Umbilical cord (tissue), 2 donors: Measurements from ENCODE around the gene RHOT1. TPM values are rescaled to one million over a fixed set of nuclear protein-coding genes. Genes with fewer than 3 reads are reported as not detected.
"Not testable (repeated sequence)": the region's sequence is repeated elsewhere in the genome, so short reads cannot be mapped to it uniquely, and the experiment has no call there.

Source experiments
- DNase-seq: peaks from one replicate; pipeline ENCODE4 v3.0.0-alpha.2; 2015; ENCODE audit warnings: low spot score
- total RNA-seq: library from RNA; depleted of rRNA; stranded (reverse); fragments of >200 nt; gene quantifications from one replicate; pipeline ENCODE4 v1.2.3, GENCODE V29; 2014; ENCODE audit warnings: low replicate concordance; ENCODE audit not compliant: insufficient read depth

The RHOT1 gene
- total RNA-seq, 1 donor from 2014 or later: 78.0 TPM

- no peak for DNase-seq
Measured at GRCh38 chr17:32227910-32228309, 85.6 kb downstream of the RHOT1 start.

- DNase-seq: no peak
Measured at GRCh38 chr17:32235588-32235987, 93.3 kb downstream of the RHOT1 start.

- DNase-seq: no peak
Measured at GRCh38 chr17:32239456-32239855, 97.2 kb downstream of the RHOT1 start.

- no peak for DNase-seq
Measured at GRCh38 chr17:32240750-32241149, 98.4 kb downstream of the RHOT1 start.

GRCh38 chr17:32241640-32242039, 99.3 kb downstream of the RHOT1 start:
- no peak for DNase-seq

GRCh38 chr17:32249475-32249874, 107.2 kb downstream of the RHOT1 start:
- DNase-seq: no peak

DNA sequence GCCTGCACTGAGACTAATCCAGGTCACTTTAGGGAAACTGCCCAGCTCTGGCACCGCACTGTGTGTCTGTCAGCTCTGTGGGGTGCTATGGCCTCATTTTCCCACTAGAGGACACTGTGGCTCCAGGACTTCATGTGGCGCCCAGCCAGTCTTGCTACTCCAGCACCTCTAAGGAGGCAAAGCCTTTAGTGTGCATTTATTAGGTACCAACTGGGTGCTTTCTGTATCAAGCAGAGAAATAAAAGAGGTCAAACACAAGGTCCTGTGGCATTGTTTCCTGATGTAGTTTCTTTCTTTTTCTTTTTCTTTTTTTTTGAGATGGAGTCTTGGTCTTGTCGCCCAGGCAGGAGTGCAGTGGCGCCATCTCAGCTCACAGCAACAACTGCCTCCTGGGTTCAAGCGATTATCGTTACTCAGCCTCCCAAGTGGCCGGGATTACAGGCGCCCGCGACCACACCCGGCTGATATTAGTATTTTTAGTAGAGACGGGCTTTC, 110.9 kb downstream of the RHOT1 start:
- peak; percentile 70 for DNase-seq

DNA sequence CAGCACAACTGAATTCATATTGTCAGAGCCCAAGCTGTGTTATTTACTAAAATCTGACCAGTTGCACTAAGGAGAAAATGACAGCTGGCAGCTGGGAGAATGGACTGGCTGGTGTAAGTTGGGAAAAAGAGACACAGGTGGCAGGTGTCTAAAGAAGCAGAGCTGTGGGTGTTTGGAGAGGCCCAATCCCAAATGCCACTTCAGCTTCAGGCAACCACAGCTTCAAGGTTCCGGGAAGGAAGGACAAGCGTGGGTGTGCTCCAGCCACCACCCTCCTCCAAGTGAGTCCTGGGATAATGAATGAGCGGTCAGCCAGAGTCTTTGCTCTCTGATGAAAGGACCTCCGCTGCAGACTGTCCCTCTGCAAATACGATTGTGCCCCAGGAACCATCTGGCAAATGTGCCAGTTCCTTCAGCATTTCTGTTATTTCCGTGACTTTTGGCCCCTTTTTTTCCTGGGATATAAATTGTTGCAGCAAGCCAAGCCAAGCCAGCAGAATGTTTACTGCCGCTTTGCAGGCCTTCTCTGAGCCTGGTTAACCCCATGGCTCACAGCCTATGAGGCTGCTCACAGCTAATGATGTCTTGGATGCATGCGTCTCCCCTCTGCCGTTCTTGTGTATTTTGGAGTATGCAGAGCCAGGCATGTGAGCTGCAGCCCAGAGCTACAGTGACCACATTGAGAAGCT, 113.9 kb downstream of the RHOT1 start:
- DNase-seq: no peak

DNA sequence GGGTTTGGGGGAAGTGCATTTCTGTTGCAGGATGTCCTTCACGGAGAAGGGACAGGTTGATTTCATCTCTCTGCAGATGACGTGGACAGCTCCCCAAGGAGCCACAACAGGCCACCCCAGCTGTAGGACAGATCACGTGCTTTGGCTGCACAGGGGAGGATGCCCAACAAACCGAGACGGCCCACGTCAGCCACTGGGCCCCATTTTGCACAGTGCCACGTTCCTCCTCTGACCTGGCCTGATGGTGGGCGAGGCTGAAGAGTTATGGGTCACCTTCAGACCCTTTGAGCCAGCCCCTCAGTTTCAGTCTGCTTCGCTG, 114.4 kb downstream of the RHOT1 start:
- no peak for DNase-seq

- no peak for DNase-seq
Measured at GRCh38 chr17:32258383-32259140, 116.3 kb downstream of the RHOT1 start.

- DNase-seq: no peak
Measured at GRCh38 chr17:32259586-32259985, 117.3 kb downstream of the RHOT1 start.

GRCh38 chr17:32261417-32261736, 119.1 kb downstream of the RHOT1 start:
- DNase-seq: no peak

GRCh38 chr17:32261936-32262510, 119.7 kb downstream of the RHOT1 start:
- DNase-seq: no peak

DNA sequence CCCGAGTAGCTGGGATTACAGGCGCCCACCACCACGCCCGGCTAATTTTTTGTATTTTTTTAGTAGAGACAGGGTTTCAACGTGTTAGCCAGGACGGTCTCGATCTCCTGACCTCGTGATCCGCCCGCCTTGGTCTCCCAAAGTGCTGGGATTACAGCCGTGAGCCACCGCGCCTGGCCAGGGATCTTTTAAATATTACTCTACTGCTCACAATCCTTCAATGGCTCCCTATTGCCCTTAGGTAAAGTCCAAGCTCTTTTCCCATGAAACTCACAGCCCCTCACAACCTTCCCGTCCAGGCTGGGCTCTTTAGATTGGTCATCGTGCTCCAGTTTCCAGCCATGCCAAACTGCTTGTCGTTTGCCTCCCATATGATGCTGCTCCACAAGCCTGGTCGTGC, 121.2 kb downstream of the RHOT1 start:
- DNase-seq: not testable (repeated sequence)

GRCh38 chr17:32264140-32264799, 122.0 kb downstream of the RHOT1 start:
- no peak for DNase-seq

DNA sequence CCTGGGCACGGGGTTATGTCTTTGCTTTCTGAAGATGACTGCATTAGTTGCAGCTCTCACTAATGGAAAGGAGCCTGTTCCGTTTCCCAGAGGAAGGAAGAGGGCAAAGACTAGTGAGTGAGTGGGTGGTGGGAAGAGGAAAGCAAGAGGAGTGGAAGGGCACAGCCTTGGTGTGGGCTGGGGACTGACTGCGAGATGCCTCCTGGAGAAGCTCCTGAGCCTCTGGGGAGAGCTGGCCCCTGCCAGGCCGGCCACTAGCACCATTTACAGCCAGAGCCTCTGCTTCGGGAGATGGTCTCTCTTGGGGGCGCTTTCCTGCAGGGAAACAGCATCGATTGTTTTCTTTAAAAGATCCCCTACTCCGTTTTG, 122.5 kb downstream of the RHOT1 start:
- no peak for DNase-seq

DNA sequence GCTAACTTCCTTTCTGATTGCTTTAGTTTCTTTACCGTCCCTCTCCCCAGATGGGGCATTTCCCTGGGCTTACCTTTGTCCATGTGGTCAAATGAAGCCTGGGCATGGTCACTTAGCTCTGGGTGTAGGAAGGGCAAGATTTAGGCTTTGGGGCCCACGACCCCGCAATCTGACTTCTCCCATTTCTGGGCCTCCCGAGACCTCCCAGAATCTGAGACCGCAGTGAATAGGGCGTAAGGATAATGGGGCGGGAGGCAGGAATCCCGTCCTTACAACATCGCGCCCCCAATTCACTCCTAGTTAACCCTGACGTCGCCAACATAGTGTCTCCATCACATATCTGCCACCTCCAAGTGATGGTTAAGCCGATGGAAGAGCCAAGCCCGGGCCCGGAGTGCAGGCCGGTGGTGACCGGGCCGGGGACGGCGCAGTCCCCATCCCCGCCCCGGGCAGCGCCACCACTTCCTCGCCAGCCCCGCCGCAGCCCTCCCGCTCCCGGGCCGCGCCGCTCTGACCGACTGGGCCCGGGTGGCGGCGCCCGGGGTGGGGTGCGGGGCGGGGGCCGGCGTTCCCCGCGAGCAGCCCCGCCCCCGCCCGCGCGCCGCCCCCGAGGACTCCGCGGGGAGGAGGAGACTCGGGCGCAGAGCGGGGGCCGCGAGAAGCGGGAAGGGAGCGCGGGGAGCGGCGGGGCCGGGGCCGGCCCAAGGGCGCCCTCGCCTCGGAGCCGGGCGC, 123.1 kb downstream of the RHOT1 start, which contains the start of gene RHBDL3:
Gene RHBDL3 (plus strand): TSS at position 641 of the 732 bp plus-strand sequence. CDS start 358 bp downstream, outside the sequence.
- DNase-seq: no peak

GRCh38 chr17:32266051-32266388, 123.7 kb downstream of the RHOT1 start:
- DNase-seq: no peak

GRCh38 chr17:32266389-32267301, 124.3 kb downstream of the RHOT1 start:
- no peak for DNase-seq

DNA sequence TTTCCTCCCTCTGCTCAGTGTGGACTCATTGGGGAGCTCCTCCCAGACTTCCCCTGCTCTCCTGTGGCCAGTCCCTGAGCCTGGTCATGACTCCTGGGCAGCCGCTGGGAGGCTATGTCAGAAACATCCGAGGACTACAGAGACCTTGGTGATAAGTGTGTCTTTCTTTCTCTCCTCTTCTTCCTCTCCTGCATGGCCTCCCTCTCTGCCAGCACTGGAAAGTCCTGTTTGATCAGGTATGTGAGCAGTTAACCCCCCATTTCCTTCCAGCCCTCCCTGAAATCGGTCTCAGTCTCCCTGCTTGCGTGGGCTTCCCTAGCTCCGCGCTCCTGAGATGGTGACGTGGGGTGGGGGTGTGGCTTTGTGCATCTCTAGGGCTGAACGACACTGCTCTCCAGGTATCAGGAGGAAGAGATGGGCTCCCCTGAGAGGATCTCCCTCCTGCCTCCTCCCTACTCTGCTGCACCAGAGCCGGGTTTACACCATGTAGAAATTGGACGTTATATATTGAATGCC, 125.4 kb downstream of the RHOT1 start:
- DNase-seq: no peak
